ENCODE data around the gene UQCRH.

GRCh38 chr1:46344481-46344880 is 41.0 kb downstream of the UQCRH start:
- TF ChIP-seq POLR2AphosphoS5 (IDR thresholded peaks at IDR 0.05) (no peak), CTCF (IDR thresholded peaks at IDR 0.05) (no peak), EP300 (IDR thresholded peaks at IDR 0.05) (no peak)
